ENCODE data around the gene LDLRAD4.

GRCh38 chr18:13437034-13437433 is 218.5 kb downstream of the LDLRAD4 start:
- TF ChIP-seq FOXM1 (IDR thresholded peaks at IDR 0.05; ENCODE audit: borderline replicate concordance, low read depth) (no peak), EP300 (IDR thresholded peaks at IDR 0.05; ENCODE audit: borderline replicate concordance) (no peak), TCF12 (IDR thresholded peaks at IDR 0.05; ENCODE audit: low read depth) (no peak), TEAD4 (IDR thresholded peaks at IDR 0.05) (no peak), REST (IDR thresholded peaks at IDR 0.05; ENCODE audit: low read depth) (no peak), MAX (IDR thresholded peaks at IDR 0.05) (no peak), NFIC (IDR thresholded peaks at IDR 0.05) (no peak), CEBPB (IDR thresholded peaks at IDR 0.05) (no peak), YY1 (IDR thresholded peaks at IDR 0.05; ENCODE audit: low read depth) (no peak), TAF1 (IDR thresholded peaks at IDR 0.05; ENCODE audit: low read depth) (no peak), EGR1 (IDR thresholded peaks at IDR 0.05) (no peak), RAD21 (IDR thresholded peaks at IDR 0.05; ENCODE audit: low read depth) (no peak), CREB1 (IDR thresholded peaks at IDR 0.05; ENCODE audit: low read depth) (no peak)
